ENCODE measurements around the gene KLF7.
A peak's percentile ranks its signal among the peaks of the same experiment; 100 is the strongest.
"Not testable (repeated sequence)": the region's sequence is repeated elsewhere in the genome, so short reads cannot be mapped to it uniquely, and the experiment has no call there.

The KLF7 gene

DNA sequence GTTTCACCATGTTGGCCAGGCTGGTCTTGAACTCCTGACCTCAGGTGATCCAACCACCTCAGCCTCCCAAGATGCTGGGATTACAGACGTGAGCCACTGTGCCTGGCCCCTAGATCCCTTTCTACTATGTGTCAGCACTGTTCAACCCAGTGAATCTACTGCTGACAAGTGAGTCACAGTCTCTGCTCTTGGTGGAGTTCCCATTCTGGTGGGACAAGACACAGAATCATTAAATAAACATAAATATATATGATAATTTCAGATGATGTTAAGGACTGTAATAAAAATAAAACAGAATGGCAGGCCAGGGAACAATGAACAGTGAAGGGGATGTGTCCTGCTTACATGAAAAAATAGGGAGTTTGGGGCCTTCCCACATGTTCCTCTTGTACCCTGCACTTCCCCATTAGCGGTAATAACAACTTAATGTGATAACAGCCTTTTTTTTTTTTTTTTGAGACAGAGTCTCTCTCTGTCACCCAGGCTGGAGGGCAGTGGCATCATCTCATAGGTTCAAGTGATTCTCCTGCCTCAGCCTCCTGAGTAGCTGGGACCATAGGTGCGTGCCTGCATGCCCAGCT is 114.3 kb downstream of the KLF7 start:
- no peak for DNase-seq

DNA sequence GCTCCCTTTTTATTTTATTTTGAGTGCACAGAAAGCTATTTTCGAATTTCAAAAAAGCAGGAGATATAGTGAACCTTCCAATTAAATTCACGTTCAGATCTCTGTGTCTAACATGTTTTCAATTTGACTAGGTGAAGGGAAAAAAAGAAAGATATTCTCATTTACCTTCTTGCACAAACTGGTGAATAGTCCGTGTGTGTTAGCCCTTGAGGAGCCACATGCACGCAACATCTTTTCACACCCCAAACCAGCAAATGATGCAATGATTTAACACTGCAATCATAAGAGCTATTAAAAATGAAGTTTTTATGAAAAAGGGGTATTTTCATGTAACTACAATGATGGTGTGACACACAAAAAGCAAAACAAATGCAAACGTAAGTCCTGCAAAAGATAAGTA is 116.6 kb downstream of the KLF7 start:
- no peak for DNase-seq

- DNase-seq, result no peak
Observed at GRCh38 chr2:207048416-207048815, 117.3 kb downstream of the KLF7 start.

- no peak for DNase-seq
Observed at GRCh38 chr2:207046724-207047123, 119.0 kb downstream of the KLF7 start.

DNA sequence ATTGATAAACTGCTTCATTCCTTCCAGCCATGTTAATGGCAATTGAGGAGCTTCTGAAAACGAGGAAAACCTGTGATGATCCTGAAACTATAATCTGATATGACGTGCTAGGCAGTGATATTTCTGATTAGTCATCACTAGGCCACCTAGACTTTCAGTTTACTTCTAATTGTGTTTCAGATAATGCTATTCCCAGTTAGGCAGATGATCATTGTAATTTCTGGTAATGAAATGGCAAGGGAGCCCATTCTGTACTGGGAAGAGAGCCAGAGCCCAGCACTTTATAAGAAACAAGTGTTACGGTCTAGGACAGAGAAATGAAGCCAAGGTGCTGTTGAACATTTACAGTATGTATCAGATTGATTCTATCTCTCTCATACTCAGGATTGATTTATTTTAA is 120.2 kb downstream of the KLF7 start:
- no peak for DNase-seq

DNA sequence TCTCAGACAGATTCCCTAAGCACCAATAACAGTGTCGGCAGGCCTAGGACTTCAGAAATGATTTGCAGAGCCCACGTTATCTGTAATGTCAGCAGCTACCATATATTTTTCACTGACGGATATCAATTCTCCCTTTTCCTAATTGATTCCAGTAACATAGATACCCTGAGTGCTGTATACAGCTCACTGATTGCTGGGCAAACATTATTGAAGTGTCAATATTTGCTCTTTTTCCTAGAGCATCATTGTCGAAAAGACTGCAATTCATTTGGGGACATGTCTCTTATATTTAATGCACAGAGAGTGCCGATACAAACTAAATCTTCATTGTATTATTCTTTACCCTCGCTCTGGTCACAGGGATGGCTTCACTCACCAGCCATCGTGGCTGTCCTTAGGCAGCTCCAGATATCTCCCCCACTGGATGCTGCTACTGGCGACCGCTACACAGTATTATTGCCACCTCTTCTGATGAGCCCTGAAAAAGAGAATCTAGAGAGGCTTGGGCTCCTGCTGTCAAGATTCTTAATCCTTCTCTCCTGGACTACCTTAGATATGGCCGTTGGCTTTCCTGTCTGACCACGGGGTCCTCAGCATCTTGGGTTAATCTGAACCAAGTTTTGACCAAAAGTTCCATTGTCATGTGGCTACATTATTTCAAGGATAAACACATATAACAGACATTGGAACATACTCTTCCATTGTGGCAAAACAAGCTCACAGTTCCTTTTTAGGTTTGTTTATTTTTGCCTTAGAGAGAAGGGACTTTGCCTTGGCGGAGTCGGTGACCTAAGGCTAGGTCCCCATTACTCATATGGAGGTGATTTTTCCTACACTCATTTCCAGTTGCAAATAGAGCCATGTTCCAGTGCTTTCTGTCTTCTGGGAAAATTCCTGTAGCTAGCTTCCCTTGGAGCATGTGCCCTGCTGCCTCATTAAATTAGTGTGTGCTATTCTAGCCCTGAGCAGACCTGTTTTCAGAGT is 121.1 kb downstream of the KLF7 start:
- no peak for DNase-seq

GRCh38 chr2:207042841-207043240 is 122.9 kb downstream of the KLF7 start:
- peak; percentile 19 for DNase-seq

DNA sequence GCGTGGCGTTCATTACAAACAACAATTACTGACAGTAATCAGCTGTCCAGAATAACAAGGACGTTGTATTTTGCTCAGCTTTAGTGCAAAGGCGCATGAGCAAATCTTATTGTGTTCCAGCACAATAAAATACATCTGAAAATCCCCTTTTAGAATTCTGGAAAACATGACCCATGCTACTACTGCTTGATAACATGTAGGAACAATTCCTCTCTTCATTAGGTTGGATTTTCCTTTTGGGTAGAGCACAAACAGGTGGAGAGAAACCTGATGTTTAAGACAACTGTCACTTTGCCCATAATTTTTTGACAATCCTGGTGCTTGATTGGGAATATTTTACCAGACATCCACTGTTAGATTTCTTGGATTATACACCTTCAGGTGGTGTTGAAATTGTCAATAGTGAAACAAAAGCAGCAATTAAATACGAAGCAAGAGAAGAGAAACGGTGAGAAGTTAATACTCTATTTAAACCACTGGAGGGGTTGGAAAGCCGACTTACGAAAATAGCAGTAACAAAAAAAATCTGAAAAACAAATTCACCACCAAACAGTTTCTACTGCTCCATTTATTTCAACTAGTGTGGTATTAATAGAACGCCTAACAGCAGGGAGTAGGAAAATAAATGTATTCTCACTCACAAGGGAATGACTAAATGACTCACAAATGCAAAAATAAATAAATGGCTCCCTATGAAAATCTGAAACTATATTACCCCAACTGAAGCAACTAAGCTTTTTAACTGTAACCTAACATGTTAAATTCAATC is 123.8 kb downstream of the KLF7 start:
- no peak for DNase-seq

DNA sequence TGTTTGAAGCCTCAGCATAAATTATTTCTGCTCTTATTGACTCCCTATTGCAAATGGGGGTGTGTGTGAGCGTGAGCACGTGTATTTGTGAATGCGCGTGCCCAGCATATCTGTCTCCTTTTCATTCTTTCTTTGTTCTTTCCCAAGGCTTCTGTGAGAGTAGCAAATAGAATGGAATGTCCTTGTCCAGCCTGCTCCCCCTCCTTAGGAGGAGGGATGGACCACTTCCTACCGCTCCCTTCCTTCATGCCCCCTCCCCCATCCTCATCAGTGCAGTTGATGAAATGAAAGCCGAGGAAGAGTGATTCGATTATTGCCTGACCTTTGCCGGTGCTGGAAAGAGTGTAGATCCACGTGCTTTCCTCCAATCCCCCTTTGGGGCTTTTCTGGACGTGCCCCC is 124.5 kb downstream of the KLF7 start:
- DNase-seq, result no peak

- no peak for DNase-seq
Observed at GRCh38 chr2:207040696-207041095, 125.1 kb downstream of the KLF7 start.

- no peak for DNase-seq
Observed at GRCh38 chr2:207039225-207039624, 126.5 kb downstream of the KLF7 start.

GRCh38 chr2:207038299-207038698 is 127.4 kb downstream of the KLF7 start:
- DNase-seq, result no peak

GRCh38 chr2:207037896-207038295 is 127.9 kb downstream of the KLF7 start:
- no peak for DNase-seq

DNA sequence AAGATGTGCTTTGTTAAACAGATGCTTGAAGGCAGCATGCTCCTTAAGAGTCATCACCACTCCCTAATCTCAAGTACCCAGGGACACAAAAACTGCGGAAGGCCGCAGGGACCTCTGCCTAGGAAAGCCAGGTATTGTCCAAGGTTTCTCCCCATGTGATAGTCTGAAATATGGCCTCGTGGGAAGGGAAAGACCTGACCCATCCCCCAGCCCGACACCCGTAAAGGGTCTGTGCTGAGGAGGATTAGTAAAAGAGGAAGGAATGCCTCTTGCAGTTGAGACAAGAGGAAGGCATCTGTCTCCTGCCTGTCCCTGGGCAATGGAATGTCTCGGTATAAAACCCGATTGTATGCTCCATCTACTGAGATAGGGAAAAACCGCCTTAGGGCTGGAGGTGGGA is 128.7 kb downstream of the KLF7 start:
- DNase-seq, result not testable (repeated sequence)

DNA sequence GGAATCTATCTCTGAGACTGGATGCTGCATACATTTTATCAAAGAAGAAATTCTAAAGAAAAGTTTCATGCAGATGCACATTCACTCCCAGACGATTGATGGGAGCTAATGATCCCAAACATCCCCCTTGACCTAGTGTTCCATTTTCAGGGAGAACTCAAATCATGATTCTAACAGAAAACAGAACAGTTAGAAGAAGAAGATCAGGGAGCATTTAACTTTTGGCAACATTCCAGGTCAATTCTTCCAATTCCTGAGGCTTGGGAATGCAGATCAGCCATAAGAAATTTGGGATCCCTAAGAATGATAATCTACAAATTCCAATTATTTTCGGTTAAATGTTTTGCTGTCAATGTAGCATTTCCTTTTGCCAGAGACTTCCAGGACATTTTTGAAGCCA is 129.9 kb downstream of the KLF7 start:
- no peak for DNase-seq

DNA sequence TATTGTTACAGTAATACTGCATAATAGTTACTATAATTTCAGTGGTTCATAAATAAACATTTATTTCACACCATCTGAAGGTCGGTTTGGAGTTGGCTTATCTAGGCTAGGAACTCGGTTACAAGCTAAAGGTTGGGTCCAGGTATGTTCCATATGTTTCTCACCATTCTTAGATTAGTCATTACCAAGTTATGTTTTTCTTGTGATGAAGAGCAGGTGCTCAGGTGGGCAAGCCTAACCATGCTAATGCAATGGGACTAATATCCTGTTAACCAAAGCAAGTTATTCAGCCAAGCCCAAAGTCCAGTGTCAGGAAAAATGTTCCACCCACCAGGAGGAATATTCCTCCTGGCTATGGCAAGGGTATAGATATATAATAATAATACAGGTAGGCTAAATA is 133.3 kb downstream of the KLF7 start:
- DNase-seq, result no peak
